Hepatocyte (in vitro differentiated cells): ENCODE measurements around the gene CNN3.

Source experiments
- EZH2 ChIP-seq: fragments of 200-600 bp; sonication (generic); IDR thresholded peaks from 2 replicates; pipeline ENCODE4 v1.6.1; 2016; ENCODE audit warnings: antibody characterized with exemption, mild to moderate bottlenecking, borderline replicate concordance
- EZH2phosphoT487 ChIP-seq: fragments of 200-600 bp; sonication (generic); IDR thresholded peaks from one replicate; pipeline ENCODE4 v1.6.1; 2018; ENCODE audit warnings: antibody characterized with exemption, mild to moderate bottlenecking, low read depth, moderate library complexity; ENCODE audit not compliant: unreplicated experiment, severe bottlenecking
- TF ChIP-seq, protein P1 (sequence below): fragments of 200-600 bp; sonication (generic); IDR thresholded peaks from 2 replicates; pipeline ENCODE4 v1.5.1; 2016; ENCODE audit warnings: antibody characterized with exemption, mild to moderate bottlenecking; ENCODE audit not compliant: poor library complexity

DNA sequence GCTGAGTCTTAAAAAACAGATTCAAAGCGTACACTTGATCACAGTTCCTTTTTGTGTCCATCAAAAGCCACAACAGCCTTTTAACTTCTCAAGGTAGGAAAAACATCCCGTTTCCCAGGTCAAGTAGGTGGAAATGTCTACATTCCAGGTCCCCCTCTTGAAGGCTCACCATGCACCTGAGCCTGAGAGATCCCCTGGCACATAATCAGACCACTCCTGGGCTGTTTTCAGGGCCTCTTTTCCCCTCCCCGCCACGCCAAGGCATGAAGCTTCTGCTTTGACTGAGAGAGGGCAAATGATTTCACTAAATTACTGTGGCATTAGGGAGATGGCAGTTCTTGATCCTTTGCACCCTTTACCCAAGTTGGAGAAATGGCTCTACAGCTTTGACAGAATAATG is 21.7 kb downstream of the CNN3 start:
- TF ChIP-seq, protein P1, sequence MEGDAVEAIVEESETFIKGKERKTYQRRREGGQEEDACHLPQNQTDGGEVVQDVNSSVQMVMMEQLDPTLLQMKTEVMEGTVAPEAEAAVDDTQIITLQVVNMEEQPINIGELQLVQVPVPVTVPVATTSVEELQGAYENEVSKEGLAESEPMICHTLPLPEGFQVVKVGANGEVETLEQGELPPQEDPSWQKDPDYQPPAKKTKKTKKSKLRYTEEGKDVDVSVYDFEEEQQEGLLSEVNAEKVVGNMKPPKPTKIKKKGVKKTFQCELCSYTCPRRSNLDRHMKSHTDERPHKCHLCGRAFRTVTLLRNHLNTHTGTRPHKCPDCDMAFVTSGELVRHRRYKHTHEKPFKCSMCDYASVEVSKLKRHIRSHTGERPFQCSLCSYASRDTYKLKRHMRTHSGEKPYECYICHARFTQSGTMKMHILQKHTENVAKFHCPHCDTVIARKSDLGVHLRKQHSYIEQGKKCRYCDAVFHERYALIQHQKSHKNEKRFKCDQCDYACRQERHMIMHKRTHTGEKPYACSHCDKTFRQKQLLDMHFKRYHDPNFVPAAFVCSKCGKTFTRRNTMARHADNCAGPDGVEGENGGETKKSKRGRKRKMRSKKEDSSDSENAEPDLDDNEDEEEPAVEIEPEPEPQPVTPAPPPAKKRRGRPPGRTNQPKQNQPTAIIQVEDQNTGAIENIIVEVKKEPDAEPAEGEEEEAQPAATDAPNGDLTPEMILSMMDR, result no peak
- TF ChIP-seq EZH2phosphoT487, result no peak
- TF ChIP-seq EZH2, result no peak
